Left lung (tissue), 10 donors: ENCODE data around the gene KDM1B. TPM values are rescaled to one million over a fixed set of nuclear protein-coding genes. Genes with fewer than 3 reads are reported as not detected.

ENCODE experiments used
- ATAC-seq: fragments of 200-7000 bp; cut with Tn5 transposase; one replicate; pipeline ENCODE4 v1.9.1; 2020; ENCODE audit warnings: moderate library complexity
- DNase-seq, 4 donors: peaks; one replicate each; pipeline ENCODE4 v3.0.0-alpha.2; 2013 to 2020
- H3K27ac ChIP-seq, 2 donors: fragments of 200-600 bp; sonication (generic) in 1 of 2; one replicate each; pipeline versions ENCODE4 v1.5.0 to v1.8.0; 2020 to 2021
- H3K27me3 ChIP-seq, 2 donors: fragments of 200-600 bp; sonication (generic) in 1 of 2; one replicate each; pipeline versions ENCODE4 v1.5.0 to v1.8.0; 2020 to 2021
- H3K36me3 ChIP-seq, 2 donors: fragments of 200-600 bp; sonication (generic) in 1 of 2; one replicate each; pipeline versions ENCODE4 v1.5.0 to v1.8.0; 2020 to 2021
- H3K4me1 ChIP-seq, 2 donors: fragments of 200-600 bp; one replicate each; pipeline ENCODE4 v1.8.0; 2021
- H3K4me3 ChIP-seq, 2 donors: fragments of 200-600 bp; sonication (generic) in 1 of 2; one replicate each; pipeline versions ENCODE4 v1.5.0 to v1.8.0; 2020 to 2021; ENCODE audit warnings: mild to moderate bottlenecking in 1 of 2
- H3K9me3 ChIP-seq, 2 donors: fragments of 200-600 bp; sonication (generic) in 1 of 2; one replicate each; pipeline versions ENCODE4 v1.5.0 to v1.8.0; 2020 to 2021
- CTCF ChIP-seq, 2 donors: fragments of 200-600 bp; sonication (generic) in 1 of 2; IDR thresholded peaks; one replicate each; pipeline versions ENCODE4 v1.5.0 to v1.8.0; 2021; ENCODE audit warnings: antibody characterized with exemption in 2 of 2
- intact Hi-C, 2 donors: fragments of 100-400 bp; cut with DNase I; formaldehyde crosslinking; loops; one replicate each; pipeline versions ENCODE4 v1.11.2 to v1.14.2; 2022
- polyA plus RNA-seq, 6 donors: library from polyadenylated mRNA; unstranded; fragments of 120-200 nt; gene quantifications; one replicate each; pipeline ENCODE4 v1.2.1, GENCODE V29; 2013; ENCODE audit not compliant: insufficient read length in 6 of 6
- total RNA-seq, 2 donors: library from RNA; stranded (reverse); fragmentation: NEBNext Ultra II Directional; extraction: Animal tissue kit (Norgen Biotek cat#: 25700); gene quantifications; one replicate each; pipeline ENCODE4 v1.2.1, GENCODE V29; 2021
- donor health status: DM: no; HTN: yes; CAD: no.
- donor health status: DM: no; HTN: no; CAD: no.

KDM1B gene
- total and polyA plus RNA-seq, 8 donors: 20.3 to 25.1 (median 22.5) TPM

- H3K4me1 ChIP-seq: peaks cover 0 to 29% of the 10 kb centered on the region in 2 donors
- H3K27ac ChIP-seq: peak overlapping the region in 1 of 2 donors; percentile 59
- no peak for TF ChIP-seq CTCF (IDR thresholded peaks at IDR 0.05)
- peaks cover 0 to 10% of the 10 kb centered on the region in 2 donors for H3K36me3 ChIP-seq
- intact Hi-C loops: no loop called here
- no peak overlapping the region for H3K4me3 ChIP-seq
- H3K9me3 ChIP-seq: no peaks in the 10 kb centered on the region
- no peaks in the 10 kb centered on the region for H3K27me3 ChIP-seq
- no peak for ATAC-seq
- DNase-seq: no peak
Measured at GRCh38 chr6:18178960-18179615, 23.9 kb downstream of the KDM1B start.

- ATAC-seq (peak; percentile 73), DNase-seq (peak in 1 of 4 donors; percentile 51)
- TF ChIP-seq CTCF (IDR thresholded peaks at IDR 0.05): no peak
Measured at GRCh38 chr6:18179770-18180356, 24.6 kb downstream of the KDM1B start.

GRCh38 chr6:18182568-18182967, 27.3 kb downstream of the KDM1B start:
- ATAC-seq (no peak), DNase-seq (no peak)
- Histone ChIP-seq H3K27me3 (no peaks in the 10 kb centered on the region), H3K9me3 (no peaks in the 10 kb centered on the region), H3K4me1 (peaks cover 4 to 40% of the 10 kb centered on the region in 2 donors), H3K27ac (no peak overlapping the region), H3K4me3 (no peak overlapping the region), H3K36me3 (peaks cover 0 to under 1% of the 10 kb centered on the region in 2 donors)
- TF ChIP-seq CTCF (IDR thresholded peaks at IDR 0.05): no peak
- intact Hi-C loops: no loop called here

More at GRCh38 chr6:18179770-18180356, 24.6 kb downstream of the KDM1B start:
- no peaks in the 10 kb centered on the region for H3K9me3 ChIP-seq
- H3K4me1 ChIP-seq: peaks cover 0 to 29% of the 10 kb centered on the region in 2 donors
- H3K27ac ChIP-seq: peak overlapping the region in 1 of 2 donors; percentile 59
- intact Hi-C loops: no loop called here
- peaks cover 0 to 2% of the 10 kb centered on the region in 2 donors for H3K36me3 ChIP-seq
- no peaks in the 10 kb centered on the region for H3K27me3 ChIP-seq
- no peak overlapping the region for H3K4me3 ChIP-seq

GRCh38 chr6:18183766-18184165, 28.5 kb downstream of the KDM1B start:
- Histone ChIP-seq H3K27me3 (no peaks in the 10 kb centered on the region), H3K36me3 (peaks cover 0 to 6% of the 10 kb centered on the region in 2 donors), H3K27ac (no peak overlapping the region), H3K4me3 (no peak overlapping the region), H3K4me1 (peaks cover 4 to 33% of the 10 kb centered on the region in 2 donors), H3K9me3 (no peaks in the 10 kb centered on the region)
- ATAC-seq (no peak), DNase-seq (peak in 2 of 4 donors; percentile 31 to 42)
- no peak for TF ChIP-seq CTCF (IDR thresholded peaks at IDR 0.05)
- intact Hi-C loops: no loop called here

- Histone ChIP-seq H3K36me3 (peaks cover 0 to 13% of the 10 kb centered on the region in 2 donors), H3K4me3 (no peak overlapping the region), H3K4me1 (peaks cover 4 to 14% of the 10 kb centered on the region in 2 donors), H3K27ac (peak overlapping the region in 1 of 2 donors; percentile 81), H3K27me3 (no peaks in the 10 kb centered on the region), H3K9me3 (no peaks in the 10 kb centered on the region)
- TF ChIP-seq CTCF (IDR thresholded peaks at IDR 0.05): no peak
- DNase-seq (no peak), ATAC-seq (peak; percentile 48)
- intact Hi-C loops: no loop called here
Measured at GRCh38 chr6:18185624-18186023, 30.4 kb downstream of the KDM1B start.
